ENCODE results near the gene ELP5. TPM values are rescaled to one million over a fixed set of nuclear protein-coding genes. Genes with fewer than 3 reads are reported as not detected.

Gene ELP5
- total and polyA plus RNA-seq, 2 experiments from 2014 or later = 38.3 to 41.4 TPM

- Histone ChIP-seq H3K79me2 (replicated peaks; ENCODE audit: insufficient read depth) (peaks cover 27% of the 10 kb centered on the region), H3K27me3 (ENCODE audit: insufficient read depth) (no peaks in the 10 kb centered on the region), H3K27ac (ENCODE audit: low read depth) (peak within 1 kb of the TSS; percentile 99), H3K36me3 (ENCODE audit: insufficient read depth) (peaks cover 9% of the 10 kb centered on the region), H3F3A (replicated peaks; ENCODE audit: low read depth) (peaks cover 22% of the 10 kb centered on the region), H4K20me1 (replicated peaks; ENCODE audit: insufficient read depth) (peaks cover 15% of the 10 kb centered on the region; the same call in 1 of the 2 replicates), H3K9me2 (ENCODE audit: insufficient read depth) (no peaks in the 10 kb centered on the region), H3K4me2 (peak within 1 kb of the TSS; percentile 100), H3K4me3 (peak within 1 kb of the TSS; percentile 99), H2AFZ (peak within 1 kb of the TSS; percentile 100), H3K4me1 (ENCODE audit: insufficient read depth) (peaks cover 13% of the 10 kb centered on the region)
- H3K4me1 Mint-ChIP-seq = peaks cover 35% of the 10 kb centered on the region
- H3K27ac Mint-ChIP-seq = peak within 1 kb of the TSS; percentile 99
- H3K27me3 Mint-ChIP-seq (ENCODE audit: insufficient read depth, low read depth, poor library complexity) = peaks cover 27% of the 10 kb centered on the region
- peak within 1 kb of the TSS; percentile 91 for H3K4me3 Mint-ChIP-seq
- peak; percentile 98 for DNase-seq (ENCODE audit: low spot score)
- peaks cover 30% of the 10 kb centered on the region for H3K36me3 Mint-ChIP-seq (ENCODE audit: low read depth)
- H3K9me3 Mint-ChIP-seq = no peaks in the 10 kb centered on the region; the same call in 2 of the 3 replicates
- TF ChIP-seq NANOG (IDR thresholded peaks at IDR 0.05; ENCODE audit: borderline replicate concordance) = no peak
- no peak for TF ChIP-seq STAT1 (IDR thresholded peaks at IDR 0.05; ENCODE audit: unreplicated experiment)
- no peak for TF ChIP-seq EZH2phosphoT487 (IDR thresholded peaks at IDR 0.05; ENCODE audit: unreplicated experiment)
- peak; percentile 96 for TF ChIP-seq POLR2AphosphoS5 (IDR thresholded peaks at IDR 0.05; ENCODE audit: low read depth)
- TF ChIP-seq ZNF331 (CRISPR knock-in tag; IDR thresholded peaks at IDR 0.05; ENCODE audit: low read depth) = no peak
- TF ChIP-seq REST (IDR thresholded peaks at IDR 0.05; ENCODE audit: unreplicated experiment) = no peak
- TF ChIP-seq CTCF (conservative IDR thresholded peaks at IDR 0.05; ENCODE audit: low read depth in 2 of 2) = peak; percentile 12 to 47; a peak in 2 of 4 replicates
- TF ChIP-seq ZNF114 (CRISPR knock-in tag; IDR thresholded peaks at IDR 0.05) = no peak
- TF ChIP-seq JUNB (IDR thresholded peaks at IDR 0.05; ENCODE audit: unreplicated experiment) = no peak
- TF ChIP-seq CREB1 (CRISPR knock-in tag; IDR thresholded peaks at IDR 0.05; ENCODE audit: low read depth) = peak; percentile 92
- peak; percentile 64 for ATAC-seq
Measured at GRCh38 chr17:7262192-7262934, 10.3 kb downstream of the ELP5 start, which contains the start of gene CLDN7. Gene CLDN7 (minus strand): TSS chr17:7262478. CDS start chr17:7262043, 435 bp downstream.

All from GM23338 (cell line).